Measurements from ENCODE around the gene PARP8. TPM values are rescaled to one million over a fixed set of nuclear protein-coding genes. Genes with fewer than 3 reads are reported as not detected.

PARP8 gene
- total RNA-seq, 1 donor from 2014 or later: 22.5 TPM

Other genes starting within 250 kb of the PARP8 start
- 56.3 and 60.3 TPM in 2 replicates for gene EMB, start 225.3 kb upstream of the PARP8 start, total RNA-seq